Activated CD4-positive, alpha-beta T cell treated with anti-CD3 and anti-CD28 coated beads, Interleukin-2, amount 10 ng/mL, durations not matched to agents 7 days and 5 days (primary cell): Measurements from ENCODE around the gene LIFR. TPM values are rescaled to one million over a fixed set of nuclear protein-coding genes. Genes with fewer than 3 reads are reported as not detected.

Source experiments
- CTCF ChIA-PET: fragments of 350-600 bp; sonication (Branson Sonifier 250); formaldehyde crosslinking; loops from one replicate; lab custom pipeline; 2021; ENCODE audit warnings: antibody characterized with exemption; lab: Charles Lee
- POLR2A ChIA-PET: fragments of 350-600 bp; sonication (Branson Sonifier 250); formaldehyde crosslinking; loops from one replicate; lab custom pipeline; 2021; ENCODE audit warnings: antibody characterized with exemption; lab: Charles Lee
- DNase-seq: peaks from one replicate; pipeline ENCODE4 v3.0.0-alpha.2; 2020
- H3K27ac Mint-ChIP-seq: one replicate; pipeline ENCODE4 v1.8.0; 2021; ENCODE audit warnings: mild to moderate bottlenecking, moderate library complexity, mixed read lengths
- H3K27me3 Mint-ChIP-seq: one replicate; pipeline ENCODE4 v1.8.0; 2021; ENCODE audit warnings: mixed read lengths
- H3K36me3 Mint-ChIP-seq: one replicate; pipeline ENCODE4 v1.8.0; 2021; ENCODE audit warnings: low read depth, mixed read lengths
- H3K4me1 Mint-ChIP-seq: one replicate; pipeline ENCODE4 v1.8.0; 2021; ENCODE audit warnings: mixed read lengths
- H3K4me3 Mint-ChIP-seq: one replicate; pipeline ENCODE4 v1.8.0; 2021; ENCODE audit warnings: mild to moderate bottlenecking, moderate library complexity, mixed read lengths
- H3K9me3 Mint-ChIP-seq: one replicate; pipeline ENCODE4 v1.8.0; 2021; ENCODE audit warnings: mixed read lengths
- total RNA-seq, 2 experiments: library from RNA; stranded (reverse); gene quantifications; one replicate each; pipeline ENCODE4 v1.2.3, GENCODE V29; 2021

Gene LIFR
- total RNA-seq, 2 experiments from 2014 or later: 0.12 TPM; not detected in 1

DNA sequence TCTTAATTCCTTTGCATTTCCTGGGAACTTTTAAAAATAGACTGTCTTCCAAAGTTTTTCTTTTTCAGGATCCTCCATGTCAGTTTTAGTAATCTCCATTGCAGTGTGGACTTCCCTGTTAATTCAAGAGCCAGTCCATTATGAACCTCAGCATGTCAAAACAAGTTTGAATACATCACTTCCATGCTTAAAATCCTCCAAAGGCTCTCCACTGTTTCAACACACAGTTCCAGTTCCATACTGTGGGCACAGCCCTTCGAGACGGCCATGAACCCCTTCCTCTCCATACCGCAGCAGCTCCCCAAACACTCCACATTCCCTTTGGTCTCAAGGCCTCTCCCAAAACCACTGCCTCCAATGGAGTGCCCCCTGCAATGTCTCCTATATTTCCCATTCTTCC is 19.5 kb downstream of the LIFR start:
- ChIA-PET CTCF (no interaction called here), POLR2A (no interaction called here)
- peaks cover 18% of the 10 kb centered on the region for H3K27me3 Mint-ChIP-seq
- H3K4me1 Mint-ChIP-seq: no peaks in the 10 kb centered on the region
- H3K27ac Mint-ChIP-seq: no peak overlapping the region
- H3K9me3 Mint-ChIP-seq: no peaks in the 10 kb centered on the region
- H3K36me3 Mint-ChIP-seq: no peaks in the 10 kb centered on the region
- H3K4me3 Mint-ChIP-seq: no peak overlapping the region
- DNase-seq: no peak

DNA sequence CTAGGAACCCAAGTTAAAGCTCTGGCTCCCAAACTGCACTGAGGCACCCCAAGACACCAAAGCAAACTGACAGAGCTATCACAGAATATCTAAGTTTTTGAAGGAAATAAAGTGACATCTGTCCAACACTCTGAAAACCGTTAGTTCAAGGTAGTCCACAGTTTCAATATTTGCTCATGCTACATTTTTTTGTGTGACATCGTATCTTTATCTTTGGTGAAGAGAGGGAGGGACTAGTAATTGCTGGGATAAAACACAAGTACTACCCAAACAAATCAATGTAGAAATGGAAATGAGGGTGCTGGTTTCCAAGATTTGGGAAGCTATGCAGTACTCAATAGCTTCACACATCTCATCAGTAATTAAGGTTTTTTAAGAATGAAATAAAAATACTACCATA is 20.6 kb downstream of the LIFR start:
- POLR2A ChIA-PET: no interaction called here
- CTCF ChIA-PET: no interaction called here
- no peaks in the 10 kb centered on the region for H3K4me1 Mint-ChIP-seq
- DNase-seq: no peak
- H3K27ac Mint-ChIP-seq: no peak overlapping the region
- peaks cover 22% of the 10 kb centered on the region for H3K27me3 Mint-ChIP-seq
- H3K36me3 Mint-ChIP-seq: no peaks in the 10 kb centered on the region
- no peaks in the 10 kb centered on the region for H3K9me3 Mint-ChIP-seq
- no peak overlapping the region for H3K4me3 Mint-ChIP-seq

DNA sequence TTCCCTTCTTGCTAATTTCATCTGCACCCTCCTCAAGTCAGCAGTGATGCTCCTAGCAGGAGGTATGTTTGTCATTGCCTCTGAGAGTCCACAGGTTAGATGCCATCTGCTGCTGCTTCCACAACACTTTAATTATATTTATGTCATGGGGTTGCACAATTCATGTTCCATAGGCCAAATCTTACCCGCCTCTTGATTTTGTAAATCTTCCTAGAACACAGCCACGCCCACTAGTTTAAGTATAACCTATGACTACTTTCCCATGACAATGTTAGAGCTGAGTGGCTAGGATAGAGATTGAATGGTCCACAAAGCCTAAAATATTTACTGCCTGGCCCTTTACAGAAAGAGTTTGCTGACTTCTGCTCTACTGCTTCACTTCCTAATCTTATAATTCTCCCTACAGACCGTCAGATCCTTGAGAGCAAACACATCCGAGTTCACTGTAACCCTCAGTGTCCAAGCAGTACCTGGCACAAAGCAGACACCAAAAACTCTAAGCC is 21.1 kb downstream of the LIFR start:
- CTCF ChIA-PET: no interaction called here
- DNase-seq: no peak
- Mint-ChIP-seq H3K9me3 (no peaks in the 10 kb centered on the region), H3K27ac (no peak overlapping the region), H3K4me1 (no peaks in the 10 kb centered on the region), H3K27me3 (peaks cover 23% of the 10 kb centered on the region), H3K36me3 (no peaks in the 10 kb centered on the region), H3K4me3 (no peak overlapping the region)
- POLR2A ChIA-PET: no interaction called here

DNA sequence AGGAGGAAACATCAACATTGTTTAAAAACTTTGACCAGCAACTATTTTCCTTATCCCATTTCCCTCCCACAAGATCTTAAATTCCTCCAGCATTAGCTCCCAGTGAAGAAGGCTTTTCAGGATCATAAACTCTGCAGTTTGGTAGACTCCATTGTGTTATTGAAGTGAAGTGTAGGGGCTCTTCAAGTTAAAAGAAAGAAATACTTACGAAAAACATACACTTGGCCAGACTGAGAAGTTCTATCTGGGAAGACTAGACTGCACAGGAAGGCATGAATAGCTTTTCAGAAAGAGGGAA is 22.3 kb downstream of the LIFR start:
- ChIA-PET CTCF (interaction anchor here (1.3 kb wide), 1 partner anchor 793 kb away, joined by 3 read pairs; no protein-coding TSS in a partner anchor), POLR2A (no interaction called here)
- no peaks in the 10 kb centered on the region for H3K36me3 Mint-ChIP-seq
- no peak overlapping the region for H3K4me3 Mint-ChIP-seq
- peaks cover 25% of the 10 kb centered on the region for H3K27me3 Mint-ChIP-seq
- H3K27ac Mint-ChIP-seq: no peak overlapping the region
- no peaks in the 10 kb centered on the region for H3K4me1 Mint-ChIP-seq
- H3K9me3 Mint-ChIP-seq: no peaks in the 10 kb centered on the region
- DNase-seq: no peak

DNA sequence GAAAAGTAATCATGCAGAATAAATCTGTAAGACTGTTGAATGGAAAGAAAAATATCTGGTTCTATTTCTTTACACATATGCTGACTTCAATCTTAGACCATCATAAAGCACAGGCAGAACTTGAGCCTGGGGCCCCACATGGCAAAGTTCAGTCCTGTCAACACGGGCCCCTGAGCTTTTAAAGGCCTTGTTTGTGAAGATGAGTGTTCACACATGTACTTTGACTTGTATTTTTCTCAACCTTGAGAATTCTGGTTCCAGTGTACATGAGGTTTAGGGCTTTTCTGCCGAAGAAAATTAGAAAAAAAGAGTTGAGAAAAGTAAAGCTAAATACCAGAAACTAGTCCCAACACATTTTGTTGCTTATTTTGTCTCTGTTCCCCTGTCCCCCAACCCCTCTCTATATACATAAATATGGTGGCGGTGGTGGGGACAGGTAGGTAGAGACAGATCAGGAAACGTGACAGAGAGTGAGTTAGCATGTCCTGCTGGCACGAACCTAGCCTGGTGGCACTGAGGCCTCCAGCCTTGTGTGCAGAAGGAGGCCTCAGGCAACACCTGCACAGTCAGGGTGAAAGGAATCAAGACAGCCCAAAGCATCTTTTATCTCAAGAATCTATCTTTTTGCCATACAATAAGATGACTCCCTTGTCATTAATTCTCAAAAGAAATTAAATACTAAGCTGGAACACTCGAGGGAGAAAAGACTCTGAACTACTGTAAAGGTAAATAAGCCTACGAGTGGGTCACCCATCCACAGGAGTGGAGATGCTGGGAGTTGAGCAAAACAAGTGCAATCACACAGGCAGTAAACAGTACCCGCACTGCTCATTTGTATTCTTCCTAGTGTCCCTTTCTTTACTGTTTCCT is 22.9 kb downstream of the LIFR start:
- H3K27me3 Mint-ChIP-seq: peaks cover 22% of the 10 kb centered on the region
- no peak for DNase-seq
- POLR2A ChIA-PET: no interaction called here
- CTCF ChIA-PET: interaction anchor here (1.3 kb wide), 1 partner anchor 792 kb away, joined by 3 read pairs; no protein-coding TSS in a partner anchor
- no peak overlapping the region for H3K4me3 Mint-ChIP-seq
- no peaks in the 10 kb centered on the region for H3K36me3 Mint-ChIP-seq
- H3K9me3 Mint-ChIP-seq: no peaks in the 10 kb centered on the region
- no peak overlapping the region for H3K27ac Mint-ChIP-seq
- H3K4me1 Mint-ChIP-seq: no peaks in the 10 kb centered on the region

DNA sequence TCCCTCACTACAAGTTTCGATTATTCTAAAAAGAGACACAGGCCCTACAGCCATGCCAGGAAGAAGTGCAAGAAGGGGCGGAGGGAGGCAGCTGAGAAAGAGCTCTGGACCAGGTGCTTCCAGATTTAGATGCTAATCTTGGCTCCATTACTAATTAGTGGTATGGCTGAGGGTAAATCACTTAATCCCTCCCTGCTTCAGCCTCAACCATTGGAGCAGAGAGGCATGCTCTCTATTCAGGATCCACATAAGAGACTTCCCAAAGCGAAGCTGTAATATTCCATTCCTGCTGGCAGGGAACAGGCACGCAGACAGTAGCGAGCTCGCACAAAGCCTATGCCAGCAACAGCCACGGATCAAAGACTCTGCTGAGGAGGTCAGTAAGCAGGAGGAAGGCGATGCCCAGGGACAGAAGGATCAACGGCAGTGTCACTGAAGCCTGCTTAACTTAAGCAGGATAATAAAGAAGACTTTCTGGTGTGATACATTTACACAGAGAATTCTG is 24.2 kb downstream of the LIFR start:
- H3K27me3 Mint-ChIP-seq: peaks cover 29% of the 10 kb centered on the region
- ChIA-PET CTCF (interaction anchor here (1.0 kb wide), 1 partner anchor 65 kb away, joined by 3 read pairs; no protein-coding TSS in a partner anchor), POLR2A (no interaction called here)
- H3K4me3 Mint-ChIP-seq: no peak overlapping the region
- no peak overlapping the region for H3K27ac Mint-ChIP-seq
- H3K4me1 Mint-ChIP-seq: peaks cover 2% of the 10 kb centered on the region
- no peak for DNase-seq
- H3K36me3 Mint-ChIP-seq: no peaks in the 10 kb centered on the region
- H3K9me3 Mint-ChIP-seq: no peaks in the 10 kb centered on the region

DNA sequence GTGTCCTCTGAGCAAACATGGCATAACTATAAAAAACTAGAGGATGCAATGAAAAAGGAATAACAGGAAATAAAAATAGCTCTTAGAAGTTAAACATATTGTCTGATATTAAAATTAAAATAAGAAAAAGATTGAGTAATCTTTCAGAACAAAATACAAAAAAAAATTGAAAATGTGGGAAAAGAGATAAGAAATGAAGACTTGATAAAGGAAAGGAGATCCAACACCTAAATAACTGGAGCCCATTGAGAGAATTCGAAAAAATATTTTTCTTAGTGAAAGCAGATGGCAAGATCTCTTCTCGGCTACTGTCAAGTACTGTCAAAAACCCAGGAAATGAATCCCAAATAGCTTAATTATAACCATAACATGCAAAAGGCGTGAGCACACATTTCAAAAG is 24.9 kb downstream of the LIFR start:
- DNase-seq: no peak
- Mint-ChIP-seq H3K36me3 (no peaks in the 10 kb centered on the region), H3K4me3 (no peak overlapping the region), H3K27ac (no peak overlapping the region), H3K27me3 (peaks cover 26% of the 10 kb centered on the region), H3K9me3 (no peaks in the 10 kb centered on the region), H3K4me1 (peaks cover 2% of the 10 kb centered on the region)
- POLR2A ChIA-PET: no interaction called here
- CTCF ChIA-PET: interaction anchor here (1.0 kb wide), 1 partner anchor 64 kb away, joined by 3 read pairs; no protein-coding TSS in a partner anchor

DNA sequence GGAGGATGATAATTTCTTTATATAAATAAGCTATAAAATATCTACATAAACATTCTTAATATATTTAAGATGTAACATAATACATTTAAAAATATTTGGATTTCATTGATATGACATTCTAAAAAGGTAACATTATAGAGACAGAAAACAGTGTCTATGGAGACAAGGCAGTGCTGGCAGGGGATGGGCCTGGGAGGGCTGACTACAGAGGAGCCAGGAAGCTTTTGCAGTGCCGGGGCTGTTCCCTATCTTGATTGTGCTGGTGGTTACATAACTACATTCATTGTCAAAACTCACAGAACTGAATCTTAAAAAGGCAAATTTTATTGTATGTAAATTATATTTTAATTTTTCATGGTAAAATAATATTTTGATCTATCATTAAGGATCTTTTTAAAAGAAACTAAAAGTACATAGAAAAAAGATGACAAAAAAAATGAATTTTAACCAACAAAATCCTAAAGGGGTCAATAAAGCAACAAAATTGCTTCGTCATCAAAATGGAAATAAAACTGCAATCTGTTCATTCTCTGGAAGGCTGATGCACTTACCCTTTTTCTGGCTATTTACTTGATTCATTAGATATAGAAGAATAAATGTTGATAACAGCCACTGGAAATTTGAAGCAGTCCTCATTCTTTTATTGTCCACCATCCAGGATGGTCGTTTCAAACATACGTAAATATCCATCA is 26.3 kb downstream of the LIFR start:
- Mint-ChIP-seq H3K36me3 (no peaks in the 10 kb centered on the region), H3K4me1 (peaks cover 2% of the 10 kb centered on the region), H3K4me3 (no peak overlapping the region), H3K27me3 (peaks cover 28% of the 10 kb centered on the region), H3K9me3 (no peaks in the 10 kb centered on the region), H3K27ac (no peak overlapping the region)
- no peak for DNase-seq
- ChIA-PET POLR2A (no interaction called here), CTCF (interaction anchor here (0.5 kb wide), 1 partner anchor 16 kb away, joined by 3 read pairs; no protein-coding TSS in a partner anchor)

DNA sequence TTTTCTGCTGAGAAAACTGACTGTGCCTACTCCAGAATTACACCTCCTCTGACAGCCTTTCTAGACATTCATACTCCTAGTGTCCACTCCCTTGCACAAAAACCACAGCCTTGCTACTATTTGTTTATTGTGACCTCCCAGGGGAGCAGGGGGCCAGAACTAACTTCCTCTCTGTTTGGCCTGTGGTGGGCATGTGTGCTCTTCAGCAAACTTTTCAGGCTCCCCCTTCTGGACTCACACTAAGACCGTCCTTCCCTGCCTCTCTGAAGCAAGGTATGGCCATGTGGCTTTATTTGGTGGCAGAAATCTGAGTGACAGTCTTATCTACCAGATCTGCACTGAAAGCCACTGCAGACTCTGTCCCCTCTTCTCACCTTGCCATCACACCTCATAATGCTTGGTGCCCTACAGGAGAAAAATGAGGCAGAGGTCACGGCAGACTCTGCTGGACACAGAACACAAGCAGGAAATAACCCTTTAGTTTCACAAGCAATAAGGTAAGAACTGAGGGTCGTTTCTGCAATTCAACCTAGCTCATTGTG is 28.2 kb downstream of the LIFR start:
- ChIA-PET POLR2A (no interaction called here), CTCF (no interaction called here)
- Mint-ChIP-seq H3K4me3 (no peak overlapping the region), H3K9me3 (no peaks in the 10 kb centered on the region), H3K36me3 (no peaks in the 10 kb centered on the region), H3K27me3 (peaks cover 35% of the 10 kb centered on the region), H3K27ac (no peak overlapping the region), H3K4me1 (peaks cover 2% of the 10 kb centered on the region)
- no peak for DNase-seq

DNA sequence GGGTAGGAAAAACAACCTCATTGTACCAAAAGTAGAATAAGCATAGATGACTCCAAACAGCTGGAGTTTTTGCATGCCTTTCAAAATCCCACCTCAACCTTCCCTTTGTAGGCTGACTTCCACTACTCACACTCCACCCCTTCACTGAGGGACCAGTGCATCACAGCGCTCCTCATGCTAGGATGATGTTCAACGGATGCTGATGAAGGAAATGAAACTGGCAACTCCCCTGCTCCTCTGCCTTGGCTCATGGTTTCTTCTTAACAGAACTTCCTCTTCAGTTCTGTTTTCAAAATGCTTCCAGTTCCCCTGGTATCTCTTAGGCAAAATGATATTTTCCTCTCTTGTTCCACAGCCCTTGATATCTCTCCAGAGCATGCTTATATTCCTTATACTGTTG is 29.0 kb downstream of the LIFR start:
- H3K4me3 Mint-ChIP-seq: no peak overlapping the region
- no peaks in the 10 kb centered on the region for H3K36me3 Mint-ChIP-seq
- H3K9me3 Mint-ChIP-seq: no peaks in the 10 kb centered on the region
- CTCF ChIA-PET: no interaction called here
- H3K27ac Mint-ChIP-seq: no peak overlapping the region
- DNase-seq: no peak
- H3K27me3 Mint-ChIP-seq: peaks cover 35% of the 10 kb centered on the region
- POLR2A ChIA-PET: no interaction called here
- peaks cover 2% of the 10 kb centered on the region for H3K4me1 Mint-ChIP-seq

DNA sequence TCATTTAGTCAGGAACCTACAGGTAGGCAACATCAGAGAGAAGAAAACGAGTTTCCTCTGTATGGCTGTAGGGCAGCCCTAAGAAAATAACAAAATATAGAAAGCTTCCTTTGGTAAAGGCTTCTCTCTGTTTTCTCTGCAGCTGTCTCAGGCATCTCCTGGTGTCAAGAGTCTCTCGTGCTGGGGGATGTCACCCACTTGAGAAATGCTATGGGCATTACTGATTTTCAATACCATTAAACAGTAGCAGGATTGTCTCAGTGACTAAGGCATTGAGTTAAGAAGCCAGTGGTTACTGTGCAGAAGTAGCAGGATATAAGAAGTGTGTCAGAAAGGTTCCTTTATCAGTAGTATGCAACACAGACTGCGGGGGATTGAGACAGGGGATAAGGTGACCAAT is 32.4 kb downstream of the LIFR start:
- Mint-ChIP-seq H3K36me3 (no peaks in the 10 kb centered on the region), H3K4me3 (no peak overlapping the region), H3K9me3 (no peaks in the 10 kb centered on the region), H3K27ac (no peak overlapping the region), H3K27me3 (peaks cover 27% of the 10 kb centered on the region), H3K4me1 (peaks cover 2% of the 10 kb centered on the region)
- ChIA-PET POLR2A (no interaction called here), CTCF (no interaction called here)
- no peak for DNase-seq

DNA sequence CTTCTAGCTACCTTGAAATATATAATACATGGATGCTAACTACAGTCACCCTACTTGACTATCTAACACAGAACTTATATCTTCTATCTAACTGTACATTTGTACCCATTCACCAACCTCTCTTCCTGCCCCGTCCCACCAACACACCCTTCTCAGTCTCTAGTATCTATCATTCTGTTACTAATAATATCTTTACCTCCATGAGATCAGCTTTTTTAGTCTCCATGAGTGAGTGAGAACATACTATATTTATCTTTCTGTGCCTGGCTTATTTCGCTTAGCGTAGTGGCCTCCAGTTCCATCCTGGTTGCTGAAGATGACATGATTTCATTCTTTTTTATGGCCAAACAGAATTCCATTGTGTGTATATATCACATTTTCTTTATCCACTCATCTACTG is 37.0 kb downstream of the LIFR start:
- no peak overlapping the region for H3K27ac Mint-ChIP-seq
- H3K9me3 Mint-ChIP-seq: no peaks in the 10 kb centered on the region
- DNase-seq: no peak
- H3K4me1 Mint-ChIP-seq: no peaks in the 10 kb centered on the region
- H3K4me3 Mint-ChIP-seq: no peak overlapping the region
- ChIA-PET POLR2A (no interaction called here), CTCF (no interaction called here)
- H3K27me3 Mint-ChIP-seq: peaks cover 11% of the 10 kb centered on the region
- no peaks in the 10 kb centered on the region for H3K36me3 Mint-ChIP-seq

DNA sequence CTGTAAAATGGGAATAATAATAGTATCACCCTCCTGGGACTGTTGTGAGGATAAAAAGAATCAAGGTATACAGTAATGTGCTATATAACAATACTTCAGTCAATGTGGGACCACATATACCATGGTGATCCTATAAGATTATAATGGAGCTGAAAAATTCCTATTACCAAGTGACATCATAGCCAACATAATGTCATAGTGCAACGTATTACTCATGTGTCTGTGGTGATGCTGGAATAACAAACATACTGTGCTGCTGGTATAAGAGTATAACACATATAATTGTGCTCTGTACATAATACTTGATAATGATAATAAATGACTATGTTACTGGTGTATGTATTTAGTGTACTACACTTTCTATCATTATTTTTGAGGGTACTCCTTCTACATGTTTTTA is 38.1 kb downstream of the LIFR start:
- Mint-ChIP-seq H3K27ac (no peak overlapping the region), H3K9me3 (no peaks in the 10 kb centered on the region)

More for the DNA sequence above, 38.1 kb downstream of the LIFR start:
- H3K4me1 Mint-ChIP-seq: no peaks in the 10 kb centered on the region
- DNase-seq: no peak
- peaks cover 11% of the 10 kb centered on the region for H3K27me3 Mint-ChIP-seq
- ChIA-PET CTCF (interaction anchor here (0.5 to 1.3 kb wide), 2 partner anchors 10 to 967 kb away, joined by 3 to 6 read pairs; no protein-coding TSS in a partner anchor), POLR2A (no interaction called here)
- no peak overlapping the region for H3K4me3 Mint-ChIP-seq
- H3K36me3 Mint-ChIP-seq: no peaks in the 10 kb centered on the region
